Measurements from ENCODE around the gene SRP9.

The SRP9 gene, protein sequence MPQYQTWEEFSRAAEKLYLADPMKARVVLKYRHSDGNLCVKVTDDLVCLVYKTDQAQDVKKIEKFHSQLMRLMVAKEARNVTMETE
- total RNA-seq = 55.5 reads per million, percentile 70 among the genes with 10 or more reads in this experiment

DNA sequence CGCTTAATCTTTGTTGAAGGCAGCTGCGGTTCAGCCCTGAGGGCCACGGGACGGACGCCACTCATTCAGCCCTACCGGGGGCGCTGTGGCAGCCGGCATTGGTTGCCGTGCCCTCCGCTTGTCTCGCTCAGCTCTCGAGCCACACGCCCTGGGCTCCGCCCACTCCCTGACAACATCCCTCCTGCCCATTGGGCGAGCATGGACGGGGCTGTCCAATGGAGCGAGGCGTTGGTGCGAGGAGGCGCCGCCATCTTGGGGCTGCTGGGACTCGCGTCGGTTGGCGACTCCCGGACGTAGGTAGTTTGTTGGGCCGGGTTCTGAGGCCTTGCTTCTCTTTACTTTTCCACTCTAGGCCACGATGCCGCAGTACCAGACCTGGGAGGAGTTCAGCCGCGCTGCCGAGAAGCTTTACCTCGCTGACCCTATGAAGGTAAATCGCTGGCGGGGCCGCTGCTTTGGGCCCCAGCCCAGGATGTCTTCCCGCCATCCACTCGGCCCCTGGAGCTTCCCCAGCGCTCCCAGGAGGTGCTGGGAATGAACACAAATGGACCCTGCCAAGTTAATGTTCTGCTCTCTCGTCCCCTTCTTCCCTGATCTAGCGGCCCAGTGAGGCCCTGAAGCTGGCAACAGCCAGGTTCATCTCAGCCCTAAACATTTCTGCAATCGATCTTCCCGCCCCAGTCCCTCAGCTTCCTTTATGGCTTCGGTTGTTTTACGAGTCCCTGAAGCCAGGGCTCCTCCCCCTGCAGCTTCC lies at the start of gene SRP9:
Gene SRP9, plus strand, starts transcription at position 244 of the 754 bp plus-strand sequence. Its CDS starts 115 bp downstream, at position 359.
- peak; percentile 99 for DNase-seq

DNA sequence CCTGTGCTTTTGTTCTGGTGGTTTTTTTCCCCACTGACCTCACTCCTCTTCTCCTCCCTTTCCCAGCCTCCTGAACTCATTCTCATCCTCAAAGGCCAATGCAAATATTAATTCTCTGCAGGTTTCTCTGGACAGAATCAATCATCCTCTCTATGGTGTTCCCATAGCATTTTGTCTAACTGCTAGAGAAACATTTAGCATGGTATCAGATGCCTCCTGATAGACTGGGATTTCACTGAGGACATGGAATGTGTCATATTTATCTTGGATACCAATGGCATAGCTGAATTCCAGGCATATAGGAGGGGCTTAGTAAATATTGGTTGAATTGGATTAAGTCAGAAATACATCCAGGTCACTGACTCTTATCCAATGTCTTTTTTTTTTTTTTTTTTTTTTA lies 46.1 kb upstream of the SRP9 start:
- DNase-seq = no peak

DNA sequence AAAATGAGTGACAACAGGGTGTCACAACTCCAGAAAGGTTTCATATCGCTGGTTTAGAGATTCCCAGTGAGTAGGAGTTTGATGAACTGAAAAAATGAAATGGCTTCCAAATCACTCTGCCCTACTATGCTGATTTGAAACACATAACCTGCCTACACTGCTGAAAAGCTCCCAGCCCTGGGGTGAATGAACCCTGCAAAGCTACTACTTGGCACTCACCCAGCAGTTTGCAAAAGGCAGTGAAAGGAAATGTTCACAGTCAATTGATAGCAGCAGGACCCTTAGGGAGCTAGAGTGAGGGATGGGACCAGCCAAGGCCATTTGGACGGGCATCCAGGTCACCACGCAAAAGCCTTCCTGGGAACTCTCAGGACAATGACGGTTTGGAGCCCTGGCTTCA lies 44.4 kb upstream of the SRP9 start:
- DNase-seq = no peak

DNA sequence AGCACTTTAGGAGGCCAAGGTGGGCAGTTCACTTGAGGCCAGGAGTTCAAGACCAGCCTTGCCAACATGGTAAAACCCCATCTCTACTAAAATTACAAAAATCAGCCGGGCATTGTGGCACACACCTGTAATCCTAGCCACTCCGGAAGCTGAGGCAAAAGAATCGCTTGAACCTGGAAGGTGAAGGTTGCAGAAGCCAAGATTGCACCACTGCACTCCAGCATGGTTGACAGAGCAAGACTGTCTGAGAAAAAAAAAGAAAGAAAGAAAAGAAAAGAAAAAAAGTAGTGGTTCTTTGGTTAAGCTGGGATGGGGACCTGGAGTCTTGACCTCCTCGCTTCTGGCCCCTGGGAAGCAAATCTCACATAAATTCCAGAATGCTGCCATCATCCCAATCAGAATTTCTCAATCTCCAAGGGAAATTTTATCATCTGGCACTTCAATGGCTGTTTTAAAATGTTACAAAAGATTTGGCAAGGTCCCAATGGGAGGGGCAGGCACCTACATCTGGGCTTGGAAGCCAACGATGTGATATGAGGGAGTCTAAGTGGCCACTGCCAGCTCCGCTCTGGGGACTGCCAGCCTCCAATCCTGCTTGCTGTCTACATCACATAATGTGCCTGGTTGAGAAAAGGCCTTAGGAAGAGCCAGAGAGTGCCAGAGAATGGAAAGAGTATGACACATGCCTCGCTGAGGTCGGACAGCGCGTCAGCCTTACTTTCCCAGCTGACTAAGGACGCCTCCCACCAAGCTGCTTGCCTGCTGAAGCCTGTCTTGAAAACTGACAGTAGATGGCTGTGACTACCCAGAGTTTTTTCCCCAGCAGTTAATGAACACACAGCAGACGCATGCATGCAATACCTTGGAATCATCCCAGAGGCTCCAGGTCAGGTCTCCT lies 42.1 kb upstream of the SRP9 start:
- DNase-seq = no peak

DNA sequence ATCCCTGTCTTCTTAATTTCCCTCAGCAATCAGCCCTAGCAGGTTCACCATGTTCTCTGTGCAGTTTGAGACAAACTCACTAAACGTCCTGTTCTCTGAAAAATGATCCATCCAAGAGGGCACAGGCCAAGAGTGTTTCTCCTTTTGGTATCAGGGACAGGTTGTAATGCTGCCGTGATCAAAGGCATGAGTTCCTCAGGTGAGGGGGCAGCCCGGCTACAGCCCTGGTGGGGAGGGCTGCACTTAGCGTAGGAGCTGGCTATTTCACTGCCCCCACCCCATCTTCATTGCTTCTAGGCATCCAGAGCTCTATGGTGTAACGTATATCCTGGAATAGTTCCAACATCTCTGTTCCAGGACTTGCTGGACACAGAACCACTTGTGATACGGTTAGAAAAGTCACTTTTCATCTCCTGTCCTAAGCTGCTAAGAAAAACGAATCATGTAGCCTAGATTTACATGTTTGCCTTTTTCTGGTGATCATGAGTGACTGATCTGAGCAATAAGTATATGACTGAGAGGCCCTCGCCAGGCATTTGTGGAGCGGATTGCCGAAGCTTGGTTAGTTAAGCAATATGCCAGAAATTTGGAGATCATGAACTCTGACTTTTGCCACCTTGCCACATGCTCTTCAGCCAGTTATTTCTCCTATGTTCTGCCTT lies 41.1 kb upstream of the SRP9 start:
- no peak for DNase-seq

DNA sequence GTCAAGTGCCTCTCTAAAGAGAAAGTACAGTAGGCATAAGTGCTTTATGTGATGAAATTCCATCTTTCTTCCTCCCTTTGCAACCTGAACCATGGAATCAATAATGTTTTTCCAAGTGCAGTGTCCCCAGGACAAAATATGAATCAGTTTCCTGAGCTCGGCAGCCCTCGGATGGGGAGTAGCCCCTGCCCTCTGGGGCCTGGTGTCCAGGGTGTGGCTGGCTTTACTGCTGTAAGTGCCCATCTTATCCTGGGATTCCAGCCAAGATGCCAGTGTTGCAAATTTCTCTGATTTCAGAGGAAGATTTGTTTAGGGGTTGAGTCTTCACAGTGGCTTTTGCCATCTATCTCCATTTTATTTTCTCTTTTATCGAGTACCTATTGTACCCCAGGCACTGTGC lies 40.5 kb upstream of the SRP9 start:
- no peak for DNase-seq

DNA sequence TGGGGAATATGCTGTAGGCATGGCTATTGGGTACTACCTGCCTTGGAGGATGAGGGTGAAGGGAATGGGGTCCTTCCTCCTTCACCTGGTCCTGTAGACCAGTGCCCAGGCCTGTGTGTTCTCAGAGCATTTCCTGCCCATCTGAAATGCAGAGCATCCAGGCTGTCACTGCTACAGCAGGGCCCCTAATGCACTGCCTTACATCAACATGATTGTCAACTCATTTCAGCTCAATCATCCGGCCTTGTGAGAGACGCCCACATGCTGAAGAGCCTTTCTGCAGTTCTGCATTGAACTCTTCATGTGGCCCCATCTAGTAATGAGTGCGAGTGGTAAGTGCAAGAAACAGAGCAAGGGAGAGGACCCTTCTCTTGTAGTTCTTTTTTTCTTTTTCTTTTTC lies 39.8 kb upstream of the SRP9 start:
- no peak for DNase-seq

DNA sequence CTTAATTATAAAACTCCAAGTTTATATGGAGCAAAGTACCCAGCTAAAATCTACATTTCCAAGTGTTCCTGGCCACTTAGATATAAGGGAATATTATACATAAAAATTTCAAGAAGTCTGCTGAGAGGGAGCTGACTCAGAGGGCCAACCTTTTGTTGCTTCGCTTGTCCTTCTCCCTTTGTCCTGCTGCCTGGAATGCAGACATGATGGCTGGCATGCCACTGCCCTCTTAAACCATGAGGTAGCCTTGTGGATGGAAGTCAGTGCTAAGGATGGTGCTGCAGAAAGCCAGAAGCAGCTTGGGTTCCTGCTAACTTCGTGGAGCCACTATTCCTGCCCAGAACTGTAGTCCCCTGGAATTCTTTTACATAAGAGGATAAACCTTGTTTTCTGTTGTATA lies 38.9 kb upstream of the SRP9 start:
- DNase-seq = no peak

DNA sequence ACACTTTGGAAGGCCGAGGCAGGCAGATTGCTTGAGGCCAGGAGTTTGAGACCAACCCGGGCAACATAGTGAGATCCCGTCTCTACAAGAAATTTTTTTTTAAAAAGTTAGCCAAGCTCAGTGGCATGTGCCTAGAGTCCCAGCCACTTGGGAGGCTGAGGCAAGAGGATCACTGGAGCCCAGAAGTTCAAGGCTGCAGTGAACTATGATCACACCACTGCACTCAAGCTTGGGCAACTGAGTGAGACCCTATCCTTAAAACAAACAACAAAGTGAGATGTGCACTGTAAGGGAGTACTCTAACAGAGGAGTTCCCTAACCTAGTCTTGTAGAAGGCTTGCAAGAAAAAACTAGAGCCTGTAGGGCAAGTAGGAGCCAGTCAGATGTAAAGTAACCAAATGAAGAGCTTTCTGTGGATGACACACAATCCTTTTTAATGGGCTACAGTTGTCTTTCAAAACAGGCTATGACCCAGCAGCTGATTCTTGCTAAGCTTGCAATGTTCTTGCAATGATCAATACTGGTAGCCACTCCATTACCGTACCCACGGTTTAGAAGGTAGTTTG lies 38.0 kb upstream of the SRP9 start:
- DNase-seq = no peak

DNA sequence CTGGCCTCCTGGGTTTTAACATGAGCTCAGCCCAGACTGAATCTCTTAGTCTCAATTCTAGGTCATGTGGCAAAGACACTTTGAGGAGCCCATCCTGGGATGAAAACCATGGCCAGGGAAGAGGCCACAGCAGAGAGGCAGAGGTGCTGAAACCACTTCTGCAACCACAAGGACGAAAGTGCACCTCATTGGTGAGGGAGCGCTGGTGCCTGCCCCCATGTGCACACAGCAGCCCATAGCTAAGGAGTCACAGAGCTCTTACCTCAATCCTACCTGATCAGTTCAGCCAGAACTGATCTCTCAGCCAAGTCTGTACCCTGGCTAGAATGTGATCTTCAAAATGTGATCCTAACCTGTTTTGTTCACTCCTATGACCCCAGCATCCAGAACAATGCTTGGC lies 32.9 kb upstream of the SRP9 start:
- no peak for DNase-seq

DNA sequence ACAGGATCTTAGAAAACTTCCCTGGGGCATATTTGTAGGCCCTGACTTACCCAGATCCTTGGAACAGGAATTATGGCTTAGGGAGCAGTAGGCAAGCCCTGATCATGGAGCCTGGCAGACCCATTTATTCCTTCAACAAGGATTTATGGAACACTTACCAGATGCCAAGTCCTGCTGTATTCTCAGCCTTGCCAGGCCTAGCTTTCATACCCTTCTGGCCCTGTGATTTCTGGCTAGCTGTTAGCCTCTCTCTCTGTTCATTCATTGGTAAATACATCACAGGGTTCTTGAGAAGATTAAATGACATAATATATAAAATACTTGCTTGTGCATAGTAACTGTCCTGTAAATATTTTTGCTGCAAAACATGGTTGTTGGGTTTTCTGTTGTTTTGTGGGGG lies 32.4 kb upstream of the SRP9 start:
- no peak for DNase-seq

DNA sequence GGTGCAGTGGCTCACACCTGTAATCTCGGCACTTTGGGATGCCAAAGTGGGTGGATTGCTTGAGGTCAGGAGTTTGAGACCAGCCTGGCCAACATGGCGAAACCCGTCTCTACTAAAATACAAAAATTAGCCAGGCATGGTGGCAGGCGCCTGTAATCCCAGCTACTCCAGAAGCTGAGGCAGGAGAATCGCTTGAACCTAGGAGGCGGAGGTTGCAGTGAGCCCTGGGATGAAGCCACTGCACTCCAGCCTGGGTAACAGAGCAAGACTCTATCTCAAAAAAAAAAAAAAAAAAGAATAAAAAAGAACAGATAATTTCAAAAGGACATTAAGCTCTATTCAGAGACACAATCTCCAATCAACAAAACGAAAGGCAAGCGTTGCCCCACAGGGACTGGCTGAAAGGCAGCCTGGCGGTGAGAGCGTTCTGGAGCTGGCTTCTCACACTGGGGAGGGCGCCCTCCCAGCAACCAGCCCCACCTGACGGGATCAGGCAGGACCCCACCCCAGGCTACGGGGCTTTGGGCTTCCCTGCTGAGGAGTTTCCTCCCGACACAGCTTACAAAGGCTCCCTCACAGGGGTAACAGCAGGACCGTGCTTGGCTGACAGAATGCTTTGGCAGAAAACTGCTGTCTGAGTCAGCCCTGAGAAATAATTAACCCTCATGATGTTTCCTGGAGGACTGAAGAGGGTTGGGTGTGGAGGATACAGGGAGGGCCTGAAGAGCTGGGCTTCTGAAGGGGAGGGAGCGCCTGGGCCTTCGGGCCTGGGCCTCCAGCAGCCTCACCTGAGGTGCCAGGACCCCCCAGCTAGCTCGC lies 31.1 kb upstream of the SRP9 start:
- DNase-seq = no peak

DNA sequence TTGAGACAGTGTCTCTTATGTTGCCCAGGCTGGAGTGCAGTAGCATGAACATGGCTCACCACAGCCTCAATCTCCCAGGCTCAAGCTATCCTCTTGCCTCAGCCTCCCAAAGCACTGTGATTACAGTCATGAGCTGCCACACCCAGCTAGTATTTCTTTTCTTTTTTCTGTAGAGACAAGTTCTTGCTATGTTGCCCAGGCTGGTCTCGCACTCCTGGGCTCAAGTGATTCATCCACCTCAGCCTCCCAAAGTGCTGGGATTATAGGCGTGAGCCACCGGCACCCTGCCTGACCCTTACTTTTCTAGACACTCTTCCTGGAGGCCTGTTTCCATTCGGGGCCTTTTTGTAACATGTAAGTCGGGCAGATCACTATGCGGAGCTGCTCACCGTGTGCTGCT lies 30.1 kb upstream of the SRP9 start:
- no peak for DNase-seq

DNA sequence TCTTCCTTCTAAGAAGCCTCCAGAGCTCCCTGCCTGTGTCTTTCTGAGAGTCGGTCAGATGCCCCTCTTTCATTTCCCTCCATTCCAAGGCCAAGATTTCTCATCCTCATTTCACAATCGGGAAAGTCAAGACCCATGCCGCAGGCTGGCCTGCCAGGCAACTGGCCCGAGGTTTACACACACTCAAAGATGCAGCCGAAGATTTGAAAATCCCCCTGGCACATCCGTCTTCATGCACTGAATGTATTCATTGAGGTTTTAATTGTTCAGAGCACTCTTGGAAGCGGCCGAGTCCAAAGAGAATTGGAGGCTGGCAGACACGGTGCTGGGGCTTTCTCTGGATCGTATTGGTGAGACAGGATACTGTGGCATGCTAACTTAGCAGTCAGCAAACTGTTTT lies 29.1 kb upstream of the SRP9 start:
- no peak for DNase-seq

DNA sequence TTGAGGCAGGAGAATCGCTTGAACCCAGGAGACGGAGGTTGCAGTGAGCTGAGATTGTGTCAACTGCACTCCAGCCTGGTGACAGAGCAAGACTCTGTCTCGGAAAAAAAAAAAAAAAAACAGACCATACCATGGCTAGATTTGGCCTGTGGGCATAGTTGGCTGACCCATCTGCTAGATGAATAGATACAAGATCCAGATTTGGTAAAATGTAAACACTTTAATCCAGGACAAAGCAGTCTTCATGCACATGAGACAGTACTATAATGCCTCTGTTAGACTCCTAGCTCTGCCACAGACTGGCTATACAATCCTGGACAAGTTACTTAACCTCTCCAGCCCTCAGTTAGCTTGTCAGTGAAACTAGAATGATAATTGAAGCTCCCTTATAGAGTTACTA lies 27.9 kb upstream of the SRP9 start:
- DNase-seq = no peak

DNA sequence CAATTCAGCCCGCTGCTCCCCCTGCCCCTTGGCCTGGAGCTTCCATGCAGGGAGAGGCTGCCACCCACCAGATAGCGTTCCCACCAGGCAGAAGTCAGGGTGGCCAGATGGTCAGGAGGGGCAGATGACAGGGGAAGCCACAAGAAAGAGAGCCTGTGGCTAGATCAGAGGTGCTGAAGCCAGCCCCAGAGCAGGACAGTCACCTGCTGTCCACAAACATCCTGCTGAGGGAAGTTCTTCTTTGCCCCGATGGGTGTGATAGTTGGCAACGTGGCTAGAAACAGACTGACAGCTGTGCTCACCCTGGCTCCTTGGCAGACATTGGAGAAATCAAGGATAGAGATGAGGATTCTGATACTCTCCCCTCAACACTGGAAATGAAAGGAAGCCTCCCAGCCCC lies 27.2 kb upstream of the SRP9 start:
- DNase-seq = no peak

DNA sequence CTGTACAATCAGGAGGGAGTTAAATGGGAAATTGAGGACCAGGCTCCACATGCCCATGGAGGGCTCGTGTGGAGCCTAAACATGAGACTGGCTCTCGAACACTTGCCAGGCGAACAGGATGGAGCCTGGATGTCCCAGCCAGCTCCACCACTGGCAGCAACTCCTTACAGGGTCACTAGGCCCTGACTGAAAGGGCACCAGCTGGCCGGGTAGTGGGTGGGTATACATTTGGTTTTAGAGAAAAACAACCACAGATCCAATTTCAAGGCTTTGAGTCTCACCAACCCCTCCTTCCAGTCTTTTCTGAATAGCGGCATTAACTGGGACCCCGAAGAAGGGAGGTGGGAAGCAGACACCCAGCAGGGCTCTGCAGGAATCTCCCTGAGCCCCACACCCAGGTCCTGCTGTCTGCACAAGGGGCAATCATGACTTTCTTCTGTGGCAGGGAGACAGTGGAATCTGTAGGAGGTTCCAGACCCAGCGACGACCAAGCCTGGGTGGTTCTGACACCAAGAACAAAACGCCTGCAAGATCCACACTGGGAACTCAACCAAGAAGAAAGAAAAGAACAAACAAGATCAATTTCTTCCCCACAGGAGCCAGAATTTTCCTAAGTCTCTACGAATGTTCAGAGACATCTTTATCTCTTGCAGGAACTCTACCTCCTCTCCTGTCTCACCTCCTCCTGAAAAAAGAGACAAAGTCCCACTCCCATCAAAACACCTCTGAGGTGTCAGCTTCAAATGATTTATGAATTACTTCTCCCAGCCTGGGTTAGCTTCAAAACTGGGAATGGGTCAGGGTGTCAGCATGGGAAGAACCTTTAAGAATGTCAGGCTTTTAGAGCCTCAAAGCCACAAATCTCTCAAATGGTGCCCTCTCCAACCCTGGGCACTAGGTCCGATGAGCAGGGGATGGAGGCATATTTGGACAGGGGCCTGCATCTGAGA lies 26.5 kb upstream of the SRP9 start:
- no peak for DNase-seq

DNA sequence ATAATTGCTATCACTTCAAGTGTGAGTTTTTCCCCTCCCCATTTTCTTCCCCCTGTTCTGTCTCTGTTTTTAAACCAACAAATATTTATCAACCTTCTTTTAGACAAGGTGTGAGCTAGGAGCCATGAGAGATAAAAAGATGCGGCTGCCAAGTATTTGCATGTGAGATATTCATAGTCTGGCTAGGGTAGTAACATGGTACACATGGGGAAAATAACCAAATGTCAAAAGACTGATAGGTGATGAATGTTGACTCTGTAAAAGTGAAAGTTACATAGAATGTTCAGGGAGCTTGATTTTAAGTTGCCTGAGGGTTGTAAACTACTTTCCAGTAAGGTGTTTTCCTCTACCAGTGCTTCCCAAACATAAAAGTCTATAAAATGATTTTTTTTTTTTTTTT lies 25.4 kb upstream of the SRP9 start:
- DNase-seq = no peak

DNA sequence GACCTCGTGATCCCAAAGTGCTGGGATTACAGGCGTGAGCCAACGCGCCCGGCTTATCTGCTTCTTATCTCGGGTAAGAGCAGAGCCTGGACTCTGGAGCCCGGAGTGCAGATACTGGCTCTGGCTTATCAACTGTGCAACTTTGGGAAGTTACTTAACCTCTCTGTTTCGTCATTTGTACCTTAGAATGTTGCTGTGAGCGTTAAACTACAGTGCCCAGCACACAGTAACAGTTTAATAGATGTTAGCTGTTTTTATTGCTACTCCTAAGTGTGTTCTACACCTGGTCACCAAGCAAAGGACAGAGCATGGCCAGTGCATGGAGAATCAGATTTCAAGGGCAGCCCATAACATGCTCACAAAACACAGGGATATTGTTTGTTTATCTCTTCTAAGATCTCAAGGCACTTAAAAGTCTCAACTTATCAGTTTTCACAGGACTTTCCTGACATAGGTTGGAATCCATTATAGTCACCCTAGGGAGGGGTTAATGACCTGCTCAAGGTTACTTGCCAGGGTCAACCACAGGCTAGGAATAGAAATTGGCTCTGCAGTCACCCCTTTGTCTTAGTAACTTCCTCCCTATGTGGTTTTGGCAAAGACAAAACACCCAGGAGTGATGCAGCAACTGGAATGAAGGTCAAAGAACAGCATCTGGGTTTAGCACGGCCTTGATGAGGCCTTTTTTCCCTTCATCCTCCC lies 22.5 kb upstream of the SRP9 start:
- DNase-seq = no peak

DNA sequence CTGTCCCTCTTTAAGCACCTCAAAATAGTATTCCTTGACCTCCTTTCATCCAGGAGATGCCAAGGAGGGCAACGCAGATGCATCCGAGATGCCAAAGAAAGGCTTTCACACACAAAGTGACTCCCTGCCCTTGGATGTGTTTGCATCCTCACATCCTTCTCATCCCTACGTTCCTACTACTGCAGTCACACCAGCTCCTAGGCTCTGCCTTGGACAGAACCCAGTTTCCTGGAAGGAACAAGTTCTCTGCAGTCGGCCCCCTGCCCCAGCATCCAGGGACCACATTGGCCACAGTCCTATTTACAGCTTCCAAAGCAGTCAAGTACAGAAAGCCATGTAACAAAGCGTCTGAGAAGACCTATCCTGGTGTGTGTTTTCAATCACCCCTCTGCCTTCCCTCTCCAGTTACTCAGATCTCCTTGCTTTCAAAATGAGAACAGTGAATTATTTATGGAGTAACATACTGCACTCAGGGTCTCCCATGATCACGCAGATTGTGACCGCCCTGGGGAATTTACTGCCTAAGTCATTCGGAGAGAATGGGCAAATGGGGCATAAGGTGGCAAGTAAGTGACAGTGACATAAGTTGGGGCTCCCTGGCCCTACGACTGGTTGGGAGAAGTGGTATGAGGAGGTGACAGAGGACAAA lies 21.8 kb upstream of the SRP9 start:
- no peak for DNase-seq
